Stomach smooth muscle (tissue), 2 donors: Measurements from ENCODE around the gene RALGPS1.

Experiments
- H3K27ac ChIP-seq: one replicate; pipeline ENCODE4 v1.7.0; 2013; ENCODE audit warnings: mild to moderate bottlenecking, low read length, inconsistent platforms
- H3K27me3 ChIP-seq, 2 donors: one replicate each; pipeline ENCODE4 v1.7.0; 2013; ENCODE audit warnings: low read length in 2 of 2; ENCODE audit not compliant: insufficient read depth in 2 of 2, control insufficient read depth in 1 of 2
- H3K36me3 ChIP-seq, 2 donors: one replicate each; pipeline ENCODE4 v1.7.0; 2013; ENCODE audit warnings: low read length in 2 of 2; ENCODE audit not compliant: control insufficient read depth in 2 of 2, insufficient read depth in 2 of 2
- H3K4me1 ChIP-seq: one replicate; pipeline ENCODE4 v1.7.0; 2013; ENCODE audit warnings: low read length; ENCODE audit not compliant: control insufficient read depth, insufficient read depth
- H3K4me3 ChIP-seq, 2 donors: one replicate each; pipeline ENCODE4 v1.7.0; 2013; ENCODE audit warnings: low read length in 2 of 2
- H3K9ac ChIP-seq, 2 donors: one replicate each; pipeline ENCODE4 v1.7.0; 2013; ENCODE audit warnings: low read length in 2 of 2, mild to moderate bottlenecking in 1 of 2
- H3K9me3 ChIP-seq, 2 donors: one replicate each; pipeline ENCODE4 v1.7.0; 2013; ENCODE audit warnings: low read length in 2 of 2; ENCODE audit not compliant: control insufficient read depth in 2 of 2
- donor health status: healthy.
- donor health status: Pancreatic carcinoma.

Gene RALGPS1

GRCh38 chr9:127081250-127082185, 166.9 kb downstream of the RALGPS1 start:
- Histone ChIP-seq H3K9ac (peak overlapping the region in 1 of 2 donors; percentile 13), H3K36me3 (no peaks in the 10 kb centered on the region), H3K27ac (no peak overlapping the region), H3K9me3 (no peaks in the 10 kb centered on the region), H3K4me3 (no peak overlapping the region), H3K27me3 (peaks cover 0 to 2% of the 10 kb centered on the region in 2 donors), H3K4me1 (peaks cover 9% of the 10 kb centered on the region)

- Histone ChIP-seq H3K27ac (no peak overlapping the region), H3K4me1 (no peaks in the 10 kb centered on the region)
Measured at GRCh38 chr9:127083138-127083980, 168.8 kb downstream of the RALGPS1 start.

GRCh38 chr9:127084076-127085039, 169.8 kb downstream of the RALGPS1 start:
- Histone ChIP-seq H3K36me3 (peaks cover 16 to 19% of the 10 kb centered on the region in 2 donors), H3K27me3 (peaks cover 0 to 2% of the 10 kb centered on the region in 2 donors), H3K9ac (no peak overlapping the region), H3K27ac (no peak overlapping the region), H3K4me3 (no peak overlapping the region), H3K9me3 (no peaks in the 10 kb centered on the region), H3K4me1 (no peaks in the 10 kb centered on the region)

More at GRCh38 chr9:127083138-127083980, 168.8 kb downstream of the RALGPS1 start:
- Histone ChIP-seq H3K4me3 (no peak overlapping the region), H3K9ac (no peak overlapping the region), H3K36me3 (peaks cover 9 to 10% of the 10 kb centered on the region in 2 donors), H3K9me3 (no peaks in the 10 kb centered on the region), H3K27me3 (peaks cover 0 to 2% of the 10 kb centered on the region in 2 donors)

- Histone ChIP-seq H3K27me3 (peaks cover 0 to 2% of the 10 kb centered on the region in 2 donors), H3K4me1 (peaks cover 3% of the 10 kb centered on the region), H3K27ac (peak overlapping the region; percentile 24)
Measured at GRCh38 chr9:127085186-127085585, 170.6 kb downstream of the RALGPS1 start.

GRCh38 chr9:127086771-127087170, 172.2 kb downstream of the RALGPS1 start:
- peaks cover 6% of the 10 kb centered on the region for H3K4me1 ChIP-seq
- no peaks in the 10 kb centered on the region for H3K9me3 ChIP-seq
- H3K36me3 ChIP-seq, result peaks cover 30 to 34% of the 10 kb centered on the region in 2 donors
- no peaks in the 10 kb centered on the region for H3K27me3 ChIP-seq
- H3K4me3 ChIP-seq, result no peak overlapping the region
- no peak overlapping the region for H3K27ac ChIP-seq
- no peak overlapping the region for H3K9ac ChIP-seq

More at GRCh38 chr9:127085186-127085585, 170.6 kb downstream of the RALGPS1 start:
- no peaks in the 10 kb centered on the region for H3K9me3 ChIP-seq
- H3K4me3 ChIP-seq, result no peak overlapping the region
- no peak overlapping the region for H3K9ac ChIP-seq
- H3K36me3 ChIP-seq, result peaks cover 18 to 21% of the 10 kb centered on the region in 2 donors

GRCh38 chr9:127087411-127087810, 172.8 kb downstream of the RALGPS1 start:
- H3K9ac ChIP-seq, result no peak overlapping the region
- H3K4me3 ChIP-seq, result no peak overlapping the region
- peaks cover 6% of the 10 kb centered on the region for H3K4me1 ChIP-seq
- no peak overlapping the region for H3K27ac ChIP-seq
- no peaks in the 10 kb centered on the region for H3K27me3 ChIP-seq
- H3K36me3 ChIP-seq, result peaks cover 36 to 40% of the 10 kb centered on the region in 2 donors
- no peaks in the 10 kb centered on the region for H3K9me3 ChIP-seq

GRCh38 chr9:127087836-127088235, 173.3 kb downstream of the RALGPS1 start:
- Histone ChIP-seq H3K36me3 (peaks cover 41 to 45% of the 10 kb centered on the region in 2 donors), H3K4me1 (peaks cover 6% of the 10 kb centered on the region), H3K9me3 (no peaks in the 10 kb centered on the region), H3K27ac (no peak overlapping the region), H3K4me3 (no peak overlapping the region), H3K9ac (no peak overlapping the region), H3K27me3 (no peaks in the 10 kb centered on the region)

- Histone ChIP-seq H3K27me3 (no peaks in the 10 kb centered on the region), H3K27ac (peak overlapping the region; percentile 41), H3K4me3 (no peak overlapping the region), H3K9me3 (no peaks in the 10 kb centered on the region), H3K9ac (no peak overlapping the region), H3K36me3 (peaks cover 49 to 55% of the 10 kb centered on the region in 2 donors), H3K4me1 (peaks cover 6% of the 10 kb centered on the region)
Measured at GRCh38 chr9:127088724-127089615, 174.4 kb downstream of the RALGPS1 start.

GRCh38 chr9:127089631-127090081, 175.1 kb downstream of the RALGPS1 start:
- H3K4me1 ChIP-seq, result peaks cover 6% of the 10 kb centered on the region
- peaks cover 49 to 55% of the 10 kb centered on the region in 2 donors for H3K36me3 ChIP-seq
- H3K4me3 ChIP-seq, result no peak overlapping the region
- no peak overlapping the region for H3K9ac ChIP-seq
- H3K27me3 ChIP-seq, result no peaks in the 10 kb centered on the region
- no peaks in the 10 kb centered on the region for H3K9me3 ChIP-seq
- peak overlapping the region; percentile 41 for H3K27ac ChIP-seq
